Measurements from ENCODE around the gene KSR1.

KSR1 gene

DNA sequence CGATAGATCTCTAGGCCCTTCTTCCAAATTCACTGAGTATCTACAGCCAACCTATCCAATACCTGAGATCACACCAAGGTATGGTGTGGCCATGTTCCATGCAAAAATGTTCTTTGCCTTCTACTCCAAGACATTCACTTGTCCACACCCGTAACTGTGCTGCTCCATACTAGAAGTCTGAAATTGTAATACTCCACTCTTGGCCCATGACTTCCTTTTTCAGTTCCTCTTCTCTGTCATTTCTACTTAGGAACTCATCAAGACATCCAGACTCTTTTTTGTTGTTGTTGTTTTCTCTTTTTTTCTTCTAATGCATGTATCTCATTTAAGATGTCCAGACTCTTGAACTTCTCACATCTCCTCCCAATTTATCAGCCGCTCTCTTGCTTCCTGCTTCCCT is 42.5 kb upstream of the KSR1 start:
- TF ChIP-seq, protein P1, sequence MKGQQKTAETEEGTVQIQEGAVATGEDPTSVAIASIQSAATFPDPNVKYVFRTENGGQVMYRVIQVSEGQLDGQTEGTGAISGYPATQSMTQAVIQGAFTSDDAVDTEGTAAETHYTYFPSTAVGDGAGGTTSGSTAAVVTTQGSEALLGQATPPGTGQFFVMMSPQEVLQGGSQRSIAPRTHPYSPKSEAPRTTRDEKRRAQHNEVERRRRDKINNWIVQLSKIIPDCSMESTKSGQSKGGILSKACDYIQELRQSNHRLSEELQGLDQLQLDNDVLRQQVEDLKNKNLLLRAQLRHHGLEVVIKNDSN (IDR thresholded peaks at IDR 0.05), result no peak
- TF ChIP-seq FOXM1 (IDR thresholded peaks at IDR 0.05; ENCODE audit: borderline replicate concordance, low read depth), result no peak
- no peak for TF ChIP-seq EGR1 (IDR thresholded peaks at IDR 0.05)
- TF ChIP-seq TAF1 (IDR thresholded peaks at IDR 0.05; ENCODE audit: low read depth), result no peak
- TF ChIP-seq ZBTB7A (IDR thresholded peaks at IDR 0.05; ENCODE audit: low read depth), result no peak
- no peak for TF ChIP-seq YY1 (IDR thresholded peaks at IDR 0.05; ENCODE audit: low read depth)
- TF ChIP-seq, protein P2, sequence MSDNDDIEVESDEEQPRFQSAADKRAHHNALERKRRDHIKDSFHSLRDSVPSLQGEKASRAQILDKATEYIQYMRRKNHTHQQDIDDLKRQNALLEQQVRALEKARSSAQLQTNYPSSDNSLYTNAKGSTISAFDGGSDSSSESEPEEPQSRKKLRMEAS (IDR thresholded peaks at IDR 0.05), result no peak

DNA sequence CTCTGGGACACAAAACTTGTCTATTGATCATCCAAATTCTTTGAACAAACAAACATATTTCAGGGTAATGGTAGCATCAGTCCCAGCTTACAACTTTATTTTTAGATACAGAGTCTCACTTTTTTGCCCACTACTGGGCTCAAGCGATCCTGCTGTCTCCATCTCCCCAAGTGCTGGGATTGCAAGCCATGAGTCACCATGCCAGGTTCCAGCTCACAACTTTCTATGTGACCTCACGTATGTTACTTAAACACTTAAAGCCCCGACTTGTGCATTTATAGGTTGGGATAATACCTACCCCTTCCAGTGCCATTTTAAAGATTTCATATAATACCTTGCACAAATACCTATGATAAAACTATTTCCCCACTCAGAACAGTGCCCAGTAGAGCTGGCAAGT is 42.0 kb upstream of the KSR1 start:
- TF ChIP-seq TAF1 (IDR thresholded peaks at IDR 0.05; ENCODE audit: low read depth), result no peak
- no peak for TF ChIP-seq NFIC (IDR thresholded peaks at IDR 0.05)
- TF ChIP-seq EP300 (IDR thresholded peaks at IDR 0.05; ENCODE audit: borderline replicate concordance), result no peak
- no peak for TF ChIP-seq FOXM1 (IDR thresholded peaks at IDR 0.05; ENCODE audit: borderline replicate concordance, low read depth)
- TF ChIP-seq, protein P2 (IDR thresholded peaks at IDR 0.05), result no peak
- TF ChIP-seq TCF12 (IDR thresholded peaks at IDR 0.05; ENCODE audit: low read depth), result no peak
- TF ChIP-seq TEAD4 (IDR thresholded peaks at IDR 0.05), result no peak
- no peak for TF ChIP-seq ZBTB7A (IDR thresholded peaks at IDR 0.05; ENCODE audit: low read depth)
- TF ChIP-seq CREB1 (IDR thresholded peaks at IDR 0.05; ENCODE audit: low read depth), result no peak
- TF ChIP-seq, protein P3, sequence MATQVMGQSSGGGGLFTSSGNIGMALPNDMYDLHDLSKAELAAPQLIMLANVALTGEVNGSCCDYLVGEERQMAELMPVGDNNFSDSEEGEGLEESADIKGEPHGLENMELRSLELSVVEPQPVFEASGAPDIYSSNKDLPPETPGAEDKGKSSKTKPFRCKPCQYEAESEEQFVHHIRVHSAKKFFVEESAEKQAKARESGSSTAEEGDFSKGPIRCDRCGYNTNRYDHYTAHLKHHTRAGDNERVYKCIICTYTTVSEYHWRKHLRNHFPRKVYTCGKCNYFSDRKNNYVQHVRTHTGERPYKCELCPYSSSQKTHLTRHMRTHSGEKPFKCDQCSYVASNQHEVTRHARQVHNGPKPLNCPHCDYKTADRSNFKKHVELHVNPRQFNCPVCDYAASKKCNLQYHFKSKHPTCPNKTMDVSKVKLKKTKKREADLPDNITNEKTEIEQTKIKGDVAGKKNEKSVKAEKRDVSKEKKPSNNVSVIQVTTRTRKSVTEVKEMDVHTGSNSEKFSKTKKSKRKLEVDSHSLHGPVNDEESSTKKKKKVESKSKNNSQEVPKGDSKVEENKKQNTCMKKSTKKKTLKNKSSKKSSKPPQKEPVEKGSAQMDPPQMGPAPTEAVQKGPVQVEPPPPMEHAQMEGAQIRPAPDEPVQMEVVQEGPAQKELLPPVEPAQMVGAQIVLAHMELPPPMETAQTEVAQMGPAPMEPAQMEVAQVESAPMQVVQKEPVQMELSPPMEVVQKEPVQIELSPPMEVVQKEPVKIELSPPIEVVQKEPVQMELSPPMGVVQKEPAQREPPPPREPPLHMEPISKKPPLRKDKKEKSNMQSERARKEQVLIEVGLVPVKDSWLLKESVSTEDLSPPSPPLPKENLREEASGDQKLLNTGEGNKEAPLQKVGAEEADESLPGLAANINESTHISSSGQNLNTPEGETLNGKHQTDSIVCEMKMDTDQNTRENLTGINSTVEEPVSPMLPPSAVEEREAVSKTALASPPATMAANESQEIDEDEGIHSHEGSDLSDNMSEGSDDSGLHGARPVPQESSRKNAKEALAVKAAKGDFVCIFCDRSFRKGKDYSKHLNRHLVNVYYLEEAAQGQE (IDR thresholded peaks at IDR 0.05; ENCODE audit: low read depth), result no peak
- no peak for TF ChIP-seq YY1 (IDR thresholded peaks at IDR 0.05; ENCODE audit: low read depth)
- TF ChIP-seq, protein P1 (IDR thresholded peaks at IDR 0.05), result no peak
- no peak for TF ChIP-seq CEBPB (IDR thresholded peaks at IDR 0.05)
- no peak for TF ChIP-seq EGR1 (IDR thresholded peaks at IDR 0.05)
- no peak for TF ChIP-seq RAD21 (IDR thresholded peaks at IDR 0.05; ENCODE audit: low read depth)

DNA sequence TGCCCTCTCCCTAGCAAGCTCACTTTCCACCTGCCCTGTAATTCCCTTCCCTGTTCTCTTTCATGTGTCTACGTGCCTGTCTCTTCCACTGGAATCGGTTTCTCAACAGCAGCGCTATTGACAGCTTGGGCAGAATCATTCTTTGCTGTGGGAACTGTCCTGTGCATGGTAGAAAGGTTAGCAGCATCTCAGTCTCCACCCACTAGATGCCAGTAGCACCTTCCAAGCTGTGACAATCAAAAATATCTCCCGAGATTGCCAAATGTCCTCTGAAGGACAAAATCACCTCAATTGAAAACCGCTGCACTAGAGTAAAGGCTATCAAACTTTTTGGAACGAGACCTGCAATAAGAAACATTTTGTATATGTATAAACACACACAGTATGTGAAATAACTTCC is 41.6 kb upstream of the KSR1 start:
- TF ChIP-seq, protein P2 (IDR thresholded peaks at IDR 0.05), result no peak
- TF ChIP-seq EGR1 (IDR thresholded peaks at IDR 0.05) (no peak), TAF1 (IDR thresholded peaks at IDR 0.05; ENCODE audit: low read depth) (no peak), CREB1 (IDR thresholded peaks at IDR 0.05; ENCODE audit: low read depth) (no peak), CEBPB (IDR thresholded peaks at IDR 0.05) (no peak), FOXM1 (IDR thresholded peaks at IDR 0.05; ENCODE audit: borderline replicate concordance, low read depth) (no peak), TEAD4 (IDR thresholded peaks at IDR 0.05) (no peak), NFIC (IDR thresholded peaks at IDR 0.05) (no peak), EP300 (IDR thresholded peaks at IDR 0.05; ENCODE audit: borderline replicate concordance) (no peak), YY1 (IDR thresholded peaks at IDR 0.05; ENCODE audit: low read depth) (no peak), TCF12 (IDR thresholded peaks at IDR 0.05; ENCODE audit: low read depth) (no peak)
- TF ChIP-seq, protein P3 (IDR thresholded peaks at IDR 0.05; ENCODE audit: low read depth), result no peak
- TF ChIP-seq, protein P1 (IDR thresholded peaks at IDR 0.05), result no peak

DNA sequence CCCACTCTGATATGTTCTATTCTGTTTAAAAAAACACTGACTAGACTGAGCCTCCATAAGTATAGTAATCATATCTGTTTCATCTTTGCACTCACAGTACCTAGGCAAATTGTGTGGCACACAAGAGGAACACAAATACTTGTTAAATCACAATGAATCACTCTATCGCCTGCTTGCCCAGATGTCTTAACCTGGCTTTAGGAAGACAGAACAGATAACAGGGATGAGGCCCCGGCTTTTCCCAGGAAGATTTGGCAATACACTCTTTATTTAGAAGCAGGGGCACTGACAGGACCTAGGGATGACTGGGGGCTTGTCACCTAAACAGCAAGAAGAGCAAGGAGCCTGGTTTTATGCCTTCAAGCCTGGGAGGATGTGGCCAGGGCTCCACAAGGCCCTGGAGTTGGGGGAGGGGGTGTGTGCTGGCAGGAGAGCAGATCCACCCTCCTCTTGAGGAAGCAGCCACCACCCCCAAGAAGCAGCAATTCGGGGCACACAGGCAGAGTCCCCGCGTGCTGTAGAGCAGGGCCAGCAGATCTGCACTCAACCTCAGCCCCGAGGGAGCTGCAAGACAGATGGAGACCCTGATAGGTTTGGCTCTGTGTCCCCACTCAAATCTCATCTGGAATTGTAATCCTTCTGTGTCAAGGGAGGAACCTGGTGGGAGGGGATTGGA is 41.0 kb upstream of the KSR1 start:
- TF ChIP-seq NFIC (IDR thresholded peaks at IDR 0.05) (no peak), CEBPB (IDR thresholded peaks at IDR 0.05) (no peak), TAF1 (IDR thresholded peaks at IDR 0.05; ENCODE audit: low read depth) (no peak), RAD21 (IDR thresholded peaks at IDR 0.05; ENCODE audit: low read depth) (no peak), EP300 (IDR thresholded peaks at IDR 0.05; ENCODE audit: borderline replicate concordance) (no peak), FOXM1 (IDR thresholded peaks at IDR 0.05; ENCODE audit: borderline replicate concordance, low read depth) (no peak), ZBTB7A (IDR thresholded peaks at IDR 0.05; ENCODE audit: low read depth) (no peak), TEAD4 (IDR thresholded peaks at IDR 0.05) (no peak), CREB1 (IDR thresholded peaks at IDR 0.05; ENCODE audit: low read depth) (no peak), EGR1 (IDR thresholded peaks at IDR 0.05) (no peak), YY1 (IDR thresholded peaks at IDR 0.05; ENCODE audit: low read depth) (no peak), TCF12 (IDR thresholded peaks at IDR 0.05; ENCODE audit: low read depth) (no peak)
- TF ChIP-seq, protein P1 (IDR thresholded peaks at IDR 0.05), result no peak
- TF ChIP-seq, protein P3 (IDR thresholded peaks at IDR 0.05; ENCODE audit: low read depth), result no peak
- TF ChIP-seq, protein P2 (IDR thresholded peaks at IDR 0.05), result no peak
